ENCODE measurements around the gene BIRC6.

Gene BIRC6

DNA sequence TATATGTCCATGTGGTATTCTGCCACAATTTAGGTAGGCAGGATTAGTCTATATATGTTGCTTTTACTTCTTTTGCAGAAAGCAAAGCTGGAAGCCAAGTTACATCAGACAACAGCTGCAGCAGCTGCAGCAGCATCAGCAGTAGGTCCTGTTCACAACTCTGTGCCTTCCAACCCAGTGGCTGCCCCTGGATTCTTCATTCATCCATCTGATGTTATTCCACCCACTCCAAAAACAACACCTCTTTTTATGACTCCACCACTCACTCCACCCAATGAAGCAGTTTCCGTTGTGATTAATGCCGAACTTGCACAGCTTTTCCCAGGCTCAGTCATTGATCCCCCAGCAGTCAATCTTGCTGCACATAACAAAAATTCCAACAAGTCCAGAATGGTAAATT lies 107.6 kb downstream of the BIRC6 start:
- Histone ChIP-seq H3K36me3 (ENCODE audit: control insufficient read depth, insufficient read depth, low read length) (peaks cover 5% of the 10 kb centered on the region), H2BK15ac (replicated peaks; ENCODE audit: low read depth) (no peak overlapping the region), H3K4me2 (ENCODE audit: low read length) (no peak overlapping the region), H3K27ac (ENCODE audit: low read depth, low read length) (no peak overlapping the region), H3K9ac (ENCODE audit: low read length) (no peak overlapping the region), H4K5ac (ENCODE audit: low read length) (no peak overlapping the region), H3K79me2 (ENCODE audit: control insufficient read depth, insufficient read depth, low read length) (no peaks in the 10 kb centered on the region), H3K4ac (ENCODE audit: low read depth, low read length) (no peak overlapping the region), H2AK5ac (ENCODE audit: low read length) (no peak overlapping the region), H3K56ac (ENCODE audit: low read length) (no peak overlapping the region), H3K79me1 (ENCODE audit: low read length) (peaks cover 2% of the 10 kb centered on the region), H4K8ac (ENCODE audit: low read depth, low read length) (no peak overlapping the region), H3K18ac (ENCODE audit: low read length) (no peak overlapping the region), H2BK5ac (ENCODE audit: low read length) (no peak overlapping the region), H3K4me3 (ENCODE audit: low read length) (no peak overlapping the region), H3K4me1 (ENCODE audit: control insufficient read depth, low read depth, low read length) (no peaks in the 10 kb centered on the region), H2BK120ac (ENCODE audit: low read depth, low read length) (no peak overlapping the region), H3K23ac (ENCODE audit: low read length) (no peak overlapping the region), H3K27me3 (ENCODE audit: insufficient read depth, low read length, poor library complexity) (no peaks in the 10 kb centered on the region)
- WGBS (ENCODE audit: extremely low coverage, insufficient coverage, low lambda C conversion rate), result no CpG with 5 or more reads among the region's 2 CpGs
- DNase-seq, result no peak

DNA sequence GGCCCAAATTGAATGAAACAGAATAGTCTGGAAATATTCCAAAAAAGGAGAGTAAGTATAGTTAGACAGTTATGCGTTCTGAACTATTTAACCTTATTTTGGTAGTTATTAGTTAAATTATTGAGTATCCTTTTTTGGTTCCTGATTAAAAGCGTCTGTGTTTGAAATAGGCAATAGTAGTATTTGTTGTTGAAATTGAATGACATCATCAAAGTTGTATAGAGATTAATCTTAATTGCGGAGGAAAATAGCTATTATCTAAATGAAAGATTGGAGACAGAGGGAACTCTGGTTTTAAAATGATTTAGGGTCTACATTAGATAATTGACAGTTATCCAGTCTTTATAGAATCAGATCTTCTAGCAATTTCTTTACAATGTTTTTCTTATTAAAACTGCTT lies 115.8 kb downstream of the BIRC6 start:
- no peak overlapping the region for H3K4me3 ChIP-seq (ENCODE audit: low read length)
- no peak overlapping the region for H2BK15ac ChIP-seq (replicated peaks; ENCODE audit: low read depth)
- H4K8ac ChIP-seq (ENCODE audit: low read depth, low read length), result no peak overlapping the region
- no peak overlapping the region for H3K4me2 ChIP-seq (ENCODE audit: low read length)
- H3K27me3 ChIP-seq (ENCODE audit: insufficient read depth, low read length, poor library complexity), result no peaks in the 10 kb centered on the region
- no peaks in the 10 kb centered on the region for H3K79me2 ChIP-seq (ENCODE audit: control insufficient read depth, insufficient read depth, low read length)
- H2AK5ac ChIP-seq (ENCODE audit: low read length), result no peak overlapping the region
- H3K4ac ChIP-seq (ENCODE audit: low read depth, low read length), result no peak overlapping the region
- H3K18ac ChIP-seq (ENCODE audit: low read length), result no peak overlapping the region
- no peak for DNase-seq
- H3K9ac ChIP-seq (ENCODE audit: low read length), result no peak overlapping the region
- no peak overlapping the region for H2BK5ac ChIP-seq (ENCODE audit: low read length)
- H3K4me1 ChIP-seq (ENCODE audit: control insufficient read depth, low read depth, low read length), result no peaks in the 10 kb centered on the region
- H3K27ac ChIP-seq (ENCODE audit: low read depth, low read length), result no peak overlapping the region
- WGBS (ENCODE audit: extremely low coverage, insufficient coverage, low lambda C conversion rate), result 100% methylated on average over 1 of the region's 3 CpGs
- H2BK120ac ChIP-seq (ENCODE audit: low read depth, low read length), result no peak overlapping the region
- no peak overlapping the region for H3K23ac ChIP-seq (ENCODE audit: low read length)
- no peak overlapping the region for H4K5ac ChIP-seq (ENCODE audit: low read length)
- no peak overlapping the region for H3K56ac ChIP-seq (ENCODE audit: low read length)
- no peaks in the 10 kb centered on the region for H3K79me1 ChIP-seq (ENCODE audit: low read length)
- no peaks in the 10 kb centered on the region for H3K36me3 ChIP-seq (ENCODE audit: control insufficient read depth, insufficient read depth, low read length)

DNA sequence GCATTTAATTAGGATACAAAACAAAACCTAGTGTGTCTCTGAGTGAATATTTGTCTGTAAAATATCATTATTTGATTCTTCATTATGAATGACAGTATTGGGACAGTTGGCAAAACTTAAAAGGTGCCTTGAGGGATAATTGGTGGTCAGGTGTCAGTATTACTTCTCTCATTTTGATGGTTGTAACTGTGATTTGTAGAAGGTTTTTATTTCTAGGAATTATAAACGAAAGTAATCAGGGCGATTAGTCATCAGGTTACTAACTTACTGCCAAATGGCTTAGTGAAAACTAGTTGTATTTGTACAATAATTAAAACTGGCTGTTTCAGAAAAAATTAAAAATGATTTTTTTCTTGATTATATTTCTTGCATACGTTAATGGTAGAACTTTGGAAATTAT lies 117.6 kb downstream of the BIRC6 start:
- no peak overlapping the region for H2BK120ac ChIP-seq (ENCODE audit: low read depth, low read length)
- no peak overlapping the region for H3K18ac ChIP-seq (ENCODE audit: low read length)
- H3K36me3 ChIP-seq (ENCODE audit: control insufficient read depth, insufficient read depth, low read length), result no peaks in the 10 kb centered on the region

DNA sequence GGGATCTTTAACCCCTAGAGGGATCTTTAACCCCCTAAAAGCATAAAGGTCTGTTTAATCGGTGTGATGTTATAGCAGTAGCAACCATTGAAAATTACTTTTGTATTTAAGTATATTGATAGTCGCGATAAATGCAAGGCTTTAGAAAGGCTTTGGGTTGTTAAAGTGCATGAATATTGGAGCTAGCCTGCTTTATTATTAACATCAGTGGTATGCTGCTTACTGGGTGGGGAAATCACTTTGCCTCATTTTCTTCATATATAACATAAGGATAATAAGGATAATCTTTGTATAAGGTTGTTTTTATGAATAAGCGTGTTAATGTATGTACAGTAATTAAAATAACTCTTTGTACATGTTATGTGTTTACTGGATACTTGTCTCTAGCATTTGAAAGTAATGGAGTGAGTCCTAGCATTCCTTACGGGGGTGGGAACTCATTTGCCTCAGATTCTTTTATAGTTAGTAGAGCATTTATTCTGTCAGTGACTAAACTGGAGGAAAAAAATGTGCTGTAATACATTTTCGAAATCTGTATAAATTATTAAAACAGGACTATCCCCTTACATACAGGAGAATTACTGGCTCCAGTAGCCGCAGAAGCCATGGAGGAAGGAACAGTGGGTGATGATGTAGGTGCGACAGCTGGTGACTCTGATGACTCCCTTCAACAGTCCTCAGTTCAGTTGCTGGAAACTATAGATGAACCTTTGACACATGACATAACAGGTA lies 122.2 kb downstream of the BIRC6 start:
- no peak for DNase-seq
- Histone ChIP-seq H4K5ac (ENCODE audit: low read length) (no peak overlapping the region), H3K4me3 (ENCODE audit: low read length) (no peak overlapping the region), H3K36me3 (ENCODE audit: control insufficient read depth, insufficient read depth, low read length) (no peaks in the 10 kb centered on the region), H4K8ac (ENCODE audit: low read depth, low read length) (no peak overlapping the region), H3K9ac (ENCODE audit: low read length) (no peak overlapping the region), H3K23ac (ENCODE audit: low read length) (no peak overlapping the region), H2AK5ac (ENCODE audit: low read length) (no peak overlapping the region), H3K56ac (ENCODE audit: low read length) (no peak overlapping the region), H2BK15ac (replicated peaks; ENCODE audit: low read depth) (no peak overlapping the region), H3K27ac (ENCODE audit: low read depth, low read length) (no peak overlapping the region), H2BK120ac (ENCODE audit: low read depth, low read length) (no peak overlapping the region), H3K79me2 (ENCODE audit: control insufficient read depth, insufficient read depth, low read length) (no peaks in the 10 kb centered on the region), H3K4me2 (ENCODE audit: low read length) (no peak overlapping the region), H2BK5ac (ENCODE audit: low read length) (no peak overlapping the region), H3K79me1 (ENCODE audit: low read length) (no peaks in the 10 kb centered on the region), H3K4me1 (ENCODE audit: control insufficient read depth, low read depth, low read length) (no peaks in the 10 kb centered on the region), H3K18ac (ENCODE audit: low read length) (no peak overlapping the region), H3K27me3 (ENCODE audit: insufficient read depth, low read length, poor library complexity) (no peaks in the 10 kb centered on the region), H3K4ac (ENCODE audit: low read depth, low read length) (no peak overlapping the region)
- WGBS (ENCODE audit: extremely low coverage, insufficient coverage, low lambda C conversion rate), result 100% methylated on average over 3 of the region's 8 CpGs

More for the DNA sequence above, 117.6 kb downstream of the BIRC6 start:
- Histone ChIP-seq H3K79me1 (ENCODE audit: low read length) (no peaks in the 10 kb centered on the region), H2BK15ac (replicated peaks; ENCODE audit: low read depth) (no peak overlapping the region), H3K4me1 (ENCODE audit: control insufficient read depth, low read depth, low read length) (no peaks in the 10 kb centered on the region), H2BK5ac (ENCODE audit: low read length) (no peak overlapping the region), H3K27ac (ENCODE audit: low read depth, low read length) (no peak overlapping the region), H4K8ac (ENCODE audit: low read depth, low read length) (no peak overlapping the region), H3K4ac (ENCODE audit: low read depth, low read length) (no peak overlapping the region), H2AK5ac (ENCODE audit: low read length) (no peak overlapping the region), H3K27me3 (ENCODE audit: insufficient read depth, low read length, poor library complexity) (no peaks in the 10 kb centered on the region), H3K56ac (ENCODE audit: low read length) (no peak overlapping the region), H3K9ac (ENCODE audit: low read length) (no peak overlapping the region), H3K23ac (ENCODE audit: low read length) (no peak overlapping the region), H3K4me3 (ENCODE audit: low read length) (no peak overlapping the region), H3K4me2 (ENCODE audit: low read length) (no peak overlapping the region), H3K79me2 (ENCODE audit: control insufficient read depth, insufficient read depth, low read length) (no peaks in the 10 kb centered on the region), H4K5ac (ENCODE audit: low read length) (no peak overlapping the region)
- WGBS (ENCODE audit: extremely low coverage, insufficient coverage, low lambda C conversion rate), result no CpG with 5 or more reads among the region's 3 CpGs
- no peak for DNase-seq

DNA sequence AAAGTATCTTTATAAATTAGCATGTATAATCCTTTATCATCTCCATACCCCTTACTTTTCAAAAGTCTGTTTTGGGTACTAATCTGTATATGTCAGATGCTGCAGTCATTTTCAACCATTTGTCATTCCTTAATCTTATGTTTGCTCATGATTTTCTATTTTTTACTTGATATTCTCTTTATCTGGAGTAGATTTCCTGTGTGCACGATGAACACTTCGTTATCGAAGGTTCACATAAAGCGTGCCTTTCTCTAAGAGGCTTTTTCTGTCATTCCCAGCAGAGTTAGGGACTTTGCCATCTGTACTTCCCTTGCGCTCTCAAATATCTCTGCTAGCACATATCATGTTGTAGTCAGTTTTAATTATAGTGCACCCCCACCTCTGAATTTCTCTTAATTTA lies 123.2 kb downstream of the BIRC6 start:
- Histone ChIP-seq H4K5ac (ENCODE audit: low read length) (no peak overlapping the region), H3K56ac (ENCODE audit: low read length) (no peak overlapping the region), H3K27ac (ENCODE audit: low read depth, low read length) (no peak overlapping the region), H3K36me3 (ENCODE audit: control insufficient read depth, insufficient read depth, low read length) (no peaks in the 10 kb centered on the region), H3K9ac (ENCODE audit: low read length) (no peak overlapping the region), H3K79me1 (ENCODE audit: low read length) (no peaks in the 10 kb centered on the region), H3K4me2 (ENCODE audit: low read length) (no peak overlapping the region), H3K18ac (ENCODE audit: low read length) (no peak overlapping the region), H4K8ac (ENCODE audit: low read depth, low read length) (no peak overlapping the region), H3K4ac (ENCODE audit: low read depth, low read length) (no peak overlapping the region), H2BK120ac (ENCODE audit: low read depth, low read length) (no peak overlapping the region), H3K79me2 (ENCODE audit: control insufficient read depth, insufficient read depth, low read length) (no peaks in the 10 kb centered on the region), H2BK5ac (ENCODE audit: low read length) (no peak overlapping the region), H3K27me3 (ENCODE audit: insufficient read depth, low read length, poor library complexity) (no peaks in the 10 kb centered on the region), H3K23ac (ENCODE audit: low read length) (no peak overlapping the region), H3K4me3 (ENCODE audit: low read length) (no peak overlapping the region), H2BK15ac (replicated peaks; ENCODE audit: low read depth) (no peak overlapping the region), H3K4me1 (ENCODE audit: control insufficient read depth, low read depth, low read length) (no peaks in the 10 kb centered on the region), H2AK5ac (ENCODE audit: low read length) (no peak overlapping the region)
- no peak for DNase-seq
- no CpG with 5 or more reads among the region's 5 CpGs for WGBS (ENCODE audit: extremely low coverage, insufficient coverage, low lambda C conversion rate)

DNA sequence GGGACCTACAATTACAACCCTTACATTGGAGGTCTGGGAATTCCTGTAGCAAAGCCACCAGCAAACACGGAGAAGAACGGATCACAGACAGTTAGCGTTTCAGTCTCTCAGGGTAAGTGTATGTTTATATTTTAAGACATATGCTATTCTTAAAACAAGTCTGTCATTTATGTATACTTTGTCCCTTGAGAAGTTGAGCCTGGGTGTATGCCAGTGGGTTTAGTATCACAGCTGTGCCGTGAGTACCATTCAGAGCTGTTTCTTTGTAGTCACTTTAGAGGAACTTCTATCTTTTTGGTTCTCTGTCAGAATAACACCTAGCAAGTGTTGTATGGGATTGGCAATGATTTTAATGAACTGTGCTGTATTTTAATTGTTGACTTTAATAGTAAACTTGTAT lies 125.6 kb downstream of the BIRC6 start:
- WGBS (ENCODE audit: extremely low coverage, insufficient coverage, low lambda C conversion rate), result no CpG with 5 or more reads among the region's 4 CpGs
- Histone ChIP-seq H4K5ac (ENCODE audit: low read length) (no peak overlapping the region), H2BK120ac (ENCODE audit: low read depth, low read length) (no peak overlapping the region), H3K79me1 (ENCODE audit: low read length) (no peaks in the 10 kb centered on the region), H3K79me2 (ENCODE audit: control insufficient read depth, insufficient read depth, low read length) (no peaks in the 10 kb centered on the region), H3K9ac (ENCODE audit: low read length) (no peak overlapping the region), H2AK5ac (ENCODE audit: low read length) (no peak overlapping the region), H3K36me3 (ENCODE audit: control insufficient read depth, insufficient read depth, low read length) (peaks cover 2% of the 10 kb centered on the region), H3K27ac (ENCODE audit: low read depth, low read length) (no peak overlapping the region), H2BK15ac (replicated peaks; ENCODE audit: low read depth) (no peak overlapping the region), H3K56ac (ENCODE audit: low read length) (no peak overlapping the region), H4K8ac (ENCODE audit: low read depth, low read length) (no peak overlapping the region), H3K4me1 (ENCODE audit: control insufficient read depth, low read depth, low read length) (no peaks in the 10 kb centered on the region), H3K27me3 (ENCODE audit: insufficient read depth, low read length, poor library complexity) (no peaks in the 10 kb centered on the region), H2BK5ac (ENCODE audit: low read length) (no peak overlapping the region), H3K4ac (ENCODE audit: low read depth, low read length) (no peak overlapping the region), H3K18ac (ENCODE audit: low read length) (no peak overlapping the region), H3K4me2 (ENCODE audit: low read length) (no peak overlapping the region), H3K23ac (ENCODE audit: low read length) (no peak overlapping the region), H3K4me3 (ENCODE audit: low read length) (no peak overlapping the region)
- no peak for DNase-seq
